Measurements from ENCODE around the gene RPP25. TPM values are rescaled to one million over a fixed set of nuclear protein-coding genes. Genes with fewer than 3 reads are reported as not detected.
"Not testable (repeated sequence)": the region's sequence is repeated elsewhere in the genome, so short reads cannot be mapped to it uniquely, and the experiment has no call there.

Gene RPP25
- total and polyA plus RNA-seq, 10 of the 15 experiments (the other 5 are each of a cell fraction or from before 2014, with no cell fraction given), result 0.41 to 10.8 (median 4.7) TPM

GRCh38 chr15:74935193-74935592 is 21.4 kb downstream of the RPP25 start:
- BruUV-seq (replicated peaks); in situ Hi-C loops (cut with MboI); H2AFZ ChIP-seq (ENCODE audit: control insufficient read depth, low read depth, low read length); H4K20me1 ChIP-seq (ENCODE audit: control insufficient read depth, insufficient read depth); H3K27me3 ChIP-seq (replicated peaks in 1 of 2; ENCODE audit: control insufficient read depth in 2 of 2, insufficient read depth in 2 of 2, low read length in 1 of 2); H3K9ac ChIP-seq (ENCODE audit: control insufficient read depth, insufficient read depth, low read length); H3K27ac ChIP-seq (ENCODE audit: control insufficient read depth, insufficient read depth); H3K9me3 ChIP-seq (replicated peaks; ENCODE audit: control insufficient read depth, insufficient read depth, low read length); DNase-seq (ENCODE audit: low read depth, low spot score); FAIRE-seq; ATAC-seq; H3K36me3 ChIP-seq (ENCODE audit: control insufficient read depth in 2 of 2, insufficient read depth in 2 of 2, low read length in 1 of 2): not testable (repeated sequence)
- RAD21 ChIA-PET (ENCODE audit: unreplicated experiment), result interaction anchor here (0.6 to 1.9 kb wide), 6 partner anchors 29 to 239 kb away, joined by 3 to 7 read pairs (median 6); partner anchors contain the start of genes EDC3 and FAM219B
- peak in 2 of 3 experiments; percentile 13 to 21; a peak in 1 of 6 replicates for TF ChIP-seq CTCF (IDR thresholded peaks at IDR 0.05 in 2 of 3, conservative IDR thresholded peaks at IDR 0.05 in 1 of 3; ENCODE audit: control insufficient read depth in 2 of 3, extremely low read depth in 1 of 3, insufficient read depth in 1 of 3, low read depth in 3 of 3, low read length in 3 of 3)
- intact Hi-C loops (cut with micrococcal nuclease; ENCODE audit: unreplicated experiment), result loop anchor here (10.0 kb wide), 1 partner anchor 710 kb away; the partner anchor contains the start of genes IMP3 and SNX33
- 76% methylated on average over 3 of the region's 3 CpGs for WGBS (ENCODE audit: insufficient coverage, insufficient replicate concordance, low lambda C conversion rate, missing lambda C conversion rate)
- POLR2A ChIA-PET, result interaction anchor here (1.0 to 1.4 kb wide), 6 partner anchors 13 to 156 kb away, joined by 3 to 7 read pairs (median 4); partner anchors contain the start of gene FAM219B
- peak overlapping the region; percentile 31; the same call in 1 of the 2 replicates for H3K4me2 ChIP-seq (ENCODE audit: control insufficient read depth, insufficient read depth)
- peaks cover 12% of the 10 kb centered on the region for H3K4me1 ChIP-seq (ENCODE audit: control insufficient read depth, insufficient read depth, low read length)
- peak overlapping the region; percentile 54 for H3K4me3 ChIP-seq
- peaks cover 71% of the 10 kb centered on the region for H3K79me2 ChIP-seq (ENCODE audit: control insufficient read depth, insufficient read depth, low read length)
- CTCF ChIA-PET, result interaction anchor here (0.7 to 2.9 kb wide), 9 partner anchors 15 to 164 kb away, joined by 3 to 19 read pairs (median 5); partner anchors contain the start of gene FAM219B
- SMC1A ChIA-PET (ENCODE audit: uncharacterized antibody, unreplicated experiment), result interaction anchor here (0.8 to 2.7 kb wide), 9 partner anchors 15 to 159 kb away, joined by 3 to 9 read pairs (median 3); no protein-coding TSS in a partner anchor

GRCh38 chr15:74933573-74933972 is 23.0 kb downstream of the RPP25 start:
- RAD21 ChIA-PET (ENCODE audit: unreplicated experiment), result interaction anchor here (1.1 to 1.6 kb wide), 2 partner anchors 150 to 165 kb away, joined by 4 to 7 read pairs; no protein-coding TSS in a partner anchor
- intact Hi-C loops (cut with micrococcal nuclease; ENCODE audit: unreplicated experiment), result loop anchor here (10.0 kb wide), 1 partner anchor 711 kb away; the partner anchor contains the start of genes IMP3 and SNX33

More at GRCh38 chr15:74933573-74933972, 23.0 kb downstream of the RPP25 start:
- TF ChIP-seq RAD21 (IDR thresholded peaks at IDR 0.05; ENCODE audit: insufficient read depth, low read depth, low read length) (no peak), SPI1 (IDR thresholded peaks at IDR 0.05; ENCODE audit: borderline replicate concordance, insufficient read depth, low read depth, low read length) (no peak), ASH2L (IDR thresholded peaks at IDR 0.05; ENCODE audit: borderline replicate concordance, low read depth) (no peak), SIN3A (IDR thresholded peaks at IDR 0.05; ENCODE audit: low read depth, low read length) (no peak)
- Histone ChIP-seq H4K20me1 (ENCODE audit: control insufficient read depth, insufficient read depth) (no peaks in the 10 kb centered on the region), H3K79me2 (ENCODE audit: control insufficient read depth, insufficient read depth, low read length) (peaks cover 78% of the 10 kb centered on the region), H2AFZ (ENCODE audit: control insufficient read depth, low read depth, low read length) (no peak overlapping the region), H3K36me3 (ENCODE audit: control insufficient read depth in 2 of 2, insufficient read depth in 2 of 2, low read length in 1 of 2) (peaks cover 3 to 14% of the 10 kb centered on the region in 2 experiments), H3K27me3 (replicated peaks in 1 of 2; ENCODE audit: control insufficient read depth in 2 of 2, insufficient read depth in 2 of 2, low read length in 1 of 2) (no peaks in the 10 kb centered on the region), H3K4me1 (ENCODE audit: control insufficient read depth, insufficient read depth, low read length) (peaks cover 12% of the 10 kb centered on the region), H3K9ac (ENCODE audit: control insufficient read depth, insufficient read depth, low read length) (peak overlapping the region; percentile 15), H3K9me3 (replicated peaks; ENCODE audit: control insufficient read depth, insufficient read depth, low read length) (no peaks in the 10 kb centered on the region), H3K27ac (ENCODE audit: control insufficient read depth, insufficient read depth) (peak overlapping the region; percentile 97), H3K4me2 (ENCODE audit: control insufficient read depth, insufficient read depth) (peak overlapping the region; percentile 83), H3K4me3 (peak overlapping the region; percentile 64; the same call in 1 of the 2 replicates)
- in situ Hi-C loops (cut with MboI), result no loop called here
- no peak for ATAC-seq
- no peak for DNase-seq (ENCODE audit: low read depth, low spot score)
- ChIA-PET CTCF (interaction anchor here (0.7 to 2.9 kb wide), 6 partner anchors 17 to 162 kb away, joined by 3 to 19 read pairs (median 6); no protein-coding TSS in a partner anchor), POLR2A (interaction anchor here (0.6 to 0.9 kb wide), 3 partner anchors 15 to 231 kb away, joined by 3 to 5 read pairs (median 3); no protein-coding TSS in a partner anchor), SMC1A (ENCODE audit: uncharacterized antibody, unreplicated experiment) (interaction anchor here (1.5 to 2.7 kb wide), 2 partner anchors 16 to 32 kb away, joined by 5 to 9 read pairs; no protein-coding TSS in a partner anchor)
- BruUV-seq (replicated peaks), result no TSS peak
- FAIRE-seq, result peak; percentile 44
- WGBS (ENCODE audit: insufficient coverage, insufficient replicate concordance, low lambda C conversion rate, missing lambda C conversion rate), result 23% methylated on average over 2 of the region's 2 CpGs

Measured in GM12878 (cell line).